HepG2 (cell line): Measurements from ENCODE around the gene WDR49.

ENCODE experiments used
- BRD4 ChIP-seq: sonication (generic); formaldehyde crosslinking; IDR thresholded peaks from 2 replicates; pipeline ENCODE4 v1.4.0; 2020; ENCODE audit warnings: missing genetic modification reagents
- CTCF ChIP-seq: sonication (generic); formaldehyde crosslinking; IDR thresholded peaks from 2 replicates; pipeline ENCODE4 v1.5.0; 2020; ENCODE audit warnings: mild to moderate bottlenecking, missing genetic modification reagents, moderate library complexity
- FOSL2 ChIP-seq: sonication (generic); formaldehyde crosslinking; IDR thresholded peaks from 2 replicates; pipeline ENCODE4 v1.4.0; 2020; ENCODE audit warnings: missing genetic modification reagents
- KDM5A ChIP-seq: fragments of 200-600 bp; sonication (generic); IDR thresholded peaks from 2 replicates; pipeline ENCODE4 v1.7.0; 2018; ENCODE audit warnings: antibody characterized with exemption, mild to moderate bottlenecking, low read length, borderline replicate concordance
- NR2F2 ChIP-seq: IDR thresholded peaks from 2 replicates; pipeline ENCODE4 v1.6.1; 2012; ENCODE audit warnings: low read depth, inconsistent platforms, borderline replicate concordance
- POLR2AphosphoS5 ChIP-seq: IDR thresholded peaks from 2 replicates; pipeline ENCODE4 v1.6.1; 2012; ENCODE audit warnings: low read depth, low read length
- RAD21 ChIP-seq: fragments of 450-650 bp; formaldehyde crosslinking; IDR thresholded peaks from 2 replicates; pipeline ENCODE4 v1.5.0; 2020; ENCODE audit warnings: mild to moderate bottlenecking
- ZNF143 ChIP-seq: sonication (generic); formaldehyde crosslinking; IDR thresholded peaks from 2 replicates; pipeline ENCODE4 v1.4.0; 2020; ENCODE audit warnings: missing genetic modification reagents
- ZNF207 ChIP-seq: fragments of 450-650 bp; IDR thresholded peaks from 2 replicates; pipeline ENCODE4 v1.6.1; 2016; ENCODE audit warnings: antibody characterized with exemption, borderline replicate concordance
- ZNF792 ChIP-seq: IDR thresholded peaks from 2 replicates; pipeline ENCODE4 v1.6.1; 2016
- ZNF883 ChIP-seq: sonication (generic); formaldehyde crosslinking; IDR thresholded peaks from 2 replicates; pipeline ENCODE4 v1.5.1; 2020; ENCODE audit warnings: mild to moderate bottlenecking, missing genetic modification reagents; ENCODE audit errors: not compliant biosample characterization

GRCh38 chr3:167469381-167469780, 184.4 kb downstream of the WDR49 start:
- TF ChIP-seq ZNF792 (CRISPR knock-in tag) = no peak
- TF ChIP-seq CTCF (CRISPR knock-in tag) = no peak
- no peak for TF ChIP-seq ZNF207
- TF ChIP-seq NR2F2 = no peak
- no peak for TF ChIP-seq ZNF143 (CRISPR knock-in tag)
- TF ChIP-seq ZNF883 (CRISPR knock-in tag) = no peak
- no peak for TF ChIP-seq KDM5A
- TF ChIP-seq POLR2AphosphoS5 = no peak
- no peak for TF ChIP-seq RAD21
- no peak for TF ChIP-seq BRD4 (CRISPR knock-in tag)
- TF ChIP-seq FOSL2 = no peak
